ENCODE results near the gene DEFB108B.
"Not testable (repeated sequence)": the region's sequence is repeated elsewhere in the genome, so short reads cannot be mapped to it uniquely, and the experiment has no call there.

DEFB108B gene

GRCh38 chr11:71832811-71833210, at the start of gene DEFB108B:
Gene DEFB108B (plus strand): TSS chr11:71833200. CDS start chr11:71833200, 0 bp downstream.
- not testable (repeated sequence) for DNase-seq

GRCh38 chr11:71786114-71786847, 46.7 kb upstream of the DEFB108B start:
- DNase-seq = not testable (repeated sequence)

GRCh38 chr11:71786848-71787097, 46.2 kb upstream of the DEFB108B start:
- peak; percentile 89 for DNase-seq

- peak; percentile 67 for DNase-seq
Measured at GRCh38 chr11:71787098-71787823, 45.7 kb upstream of the DEFB108B start.

GRCh38 chr11:71787824-71788454, 45.1 kb upstream of the DEFB108B start:
- DNase-seq = not testable (repeated sequence)

GRCh38 chr11:71789444-71790196, 43.4 kb upstream of the DEFB108B start:
- not testable (repeated sequence) for DNase-seq

- DNase-seq = not testable (repeated sequence)
Measured at GRCh38 chr11:71791111-71791510, 41.9 kb upstream of the DEFB108B start.

- DNase-seq = not testable (repeated sequence)
Measured at GRCh38 chr11:71792621-71793235, 40.3 kb upstream of the DEFB108B start.

- DNase-seq = not testable (repeated sequence)
Measured at GRCh38 chr11:71794386-71795040, 38.5 kb upstream of the DEFB108B start.

GRCh38 chr11:71795236-71795635, 37.8 kb upstream of the DEFB108B start:
- not testable (repeated sequence) for DNase-seq

- DNase-seq = not testable (repeated sequence)
Measured at GRCh38 chr11:71796016-71796415, 37.0 kb upstream of the DEFB108B start.

- not testable (repeated sequence) for DNase-seq
Measured at GRCh38 chr11:71796781-71797180, 36.2 kb upstream of the DEFB108B start.

- DNase-seq = not testable (repeated sequence)
Measured at GRCh38 chr11:71799556-71800128, 33.4 kb upstream of the DEFB108B start.

GRCh38 chr11:71800335-71800953, 32.6 kb upstream of the DEFB108B start:
- DNase-seq = peak; percentile 37

GRCh38 chr11:71801026-71801425, 32.0 kb upstream of the DEFB108B start:
- not testable (repeated sequence) for DNase-seq

GRCh38 chr11:71802874-71803273, 30.1 kb upstream of the DEFB108B start:
- DNase-seq = not testable (repeated sequence)

GRCh38 chr11:71804158-71804947, 28.6 kb upstream of the DEFB108B start:
- DNase-seq = not testable (repeated sequence)

- not testable (repeated sequence) for DNase-seq
Measured at GRCh38 chr11:71812529-71812928, 20.5 kb upstream of the DEFB108B start.

GRCh38 chr11:71813481-71814355, 19.3 kb upstream of the DEFB108B start:
- peak; percentile 7 for DNase-seq

All from GF-D8 (cell line).